Stomach (tissue), 9 donors: ENCODE data around the gene STEAP2. TPM values are rescaled to one million over a fixed set of nuclear protein-coding genes. Genes with fewer than 3 reads are reported as not detected.

Source experiments
- DNase-seq, 2 donors: peaks; one replicate each; pipeline versions ENCODE4 v3.0.0 to v3.0.0-alpha.2; 2013 to 2019
- H3K27ac ChIP-seq, 5 donors: fragments of 200-600 bp in 4 of 5; sonication (generic) in 4 of 5; one replicate each; pipeline ENCODE4 v1.5.1; 2013 to 2019; ENCODE audit warnings: mild to moderate bottlenecking in 1 of 5, moderate library complexity in 1 of 5
- H3K27me3 ChIP-seq, 3 donors: fragments of 200-600 bp; sonication (generic); one replicate each; pipeline ENCODE4 v1.5.1; 2017 to 2019; ENCODE audit warnings: mixed run types in 1 of 3
- H3K36me3 ChIP-seq, 4 donors: fragments of 200-600 bp; sonication (generic); 1 replicate in 3 of 4; 2 replicates in 1 of 4; pipeline ENCODE4 v1.5.1; 2016 to 2019
- H3K4me1 ChIP-seq, 4 donors: fragments of 200-600 bp; sonication (generic); one replicate each; pipeline ENCODE4 v1.5.1; 2016 to 2019
- H3K4me3 ChIP-seq, 4 donors: fragments of 200-600 bp; sonication (generic) in 3 of 4; one replicate each; pipeline ENCODE4 v1.5.1; 2016 to 2019; ENCODE audit warnings: mild to moderate bottlenecking in 1 of 4
- H3K9me3 ChIP-seq, 4 donors: fragments of 200-600 bp; sonication (generic); one replicate each; pipeline ENCODE4 v1.5.1; 2016 to 2019
- CTCF ChIP-seq, 7 experiments: fragments of 450-650 bp in 4 of 7; fragments of 200-600 bp in 3 of 7; sonication (generic) in 3 of 7; IDR thresholded peaks; one replicate each; pipeline ENCODE4 v1.5.1; 2016 to 2019; ENCODE audit warnings: antibody characterized with exemption in 7 of 7, control low read depth in 2 of 7, mild to moderate bottlenecking in 1 of 7
- EP300 ChIP-seq: sonication (generic); formaldehyde crosslinking; IDR thresholded peaks from one replicate; pipeline ENCODE4 v1.6.1; 2017; ENCODE audit warnings: antibody characterized with exemption
- POLR2A ChIP-seq, 4 donors: fragments of 450-650 bp; IDR thresholded peaks; one replicate each; pipeline ENCODE4 v1.6.1; 2016; ENCODE audit warnings: antibody characterized with exemption in 4 of 4, control low read depth in 2 of 4, mild to moderate bottlenecking in 1 of 4, moderate library complexity in 1 of 4
- POLR2AphosphoS5 ChIP-seq, 3 donors: sonication (generic); formaldehyde crosslinking; IDR thresholded peaks; one replicate each; pipeline ENCODE4 v1.6.1; 2016; ENCODE audit warnings: antibody characterized with exemption in 3 of 3
- WGBS, 5 donors: extraction: QIAGEN DNeasy Blood & Tissue Kit in 3 of 5; methylation state at CpG; one replicate each; pipeline versions ENCODE4 v1.1.5 to v1.1.7; 2013 to 2018; 5-methylcytosine and 5-hydroxymethylcytosine counted together
- intact Hi-C: fragments of 100-400 bp; cut with DNase I; formaldehyde crosslinking; loops from one replicate; pipeline ENCODE4 v1.15.1; 2023; ENCODE audit warnings: low total_unique reads
- polyA plus RNA-seq, 3 donors: library from polyadenylated mRNA; stranded (reverse); fragments of 200-250 nt; gene quantifications; one replicate each; pipeline ENCODE4 v1.2.3, GENCODE V29; 2013
- small RNA-seq, 4 donors: library from RNA; depleted of rRNA; stranded (forward); fragments of <200 nt; gene quantifications; one replicate each; pipeline ENCODE3, GENCODE V24; 2016
- total RNA-seq, 5 donors: library from RNA; depleted of rRNA; stranded (reverse); fragments of >200 nt; gene quantifications; one replicate each; pipeline versions ENCODE4 v1.1.0 to v1.2.3, GENCODE V29; 2014 to 2016
- donor health status: healthy with polysubstance abuse.
- donor health status: Bipolar disorder and iron deficiency.
- donor health status: healthy.

Gene STEAP2
- total and polyA plus RNA-seq, 8 donors = 0.92 to 52.7 (median 8.9) TPM

- Histone ChIP-seq H3K4me3 (no peak overlapping the region), H3K27ac (no peak overlapping the region), H3K4me1 (no peaks in the 10 kb centered on the region), H3K27me3 (no peaks in the 10 kb centered on the region), H3K36me3 (peaks cover 0 to 14% (median 12%) of the 10 kb centered on the region in 4 donors), H3K9me3 (no peaks in the 10 kb centered on the region)
- no peak for DNase-seq
- WGBS, 5 donors = 59 to 69% (median 63%) methylated on average over 5 of the region's 5 CpGs
- intact Hi-C loops = no loop called here
- TF ChIP-seq CTCF (IDR thresholded peaks at IDR 0.05) (no peak), POLR2AphosphoS5 (IDR thresholded peaks at IDR 0.05) (no peak), EP300 (no peak), POLR2A (IDR thresholded peaks at IDR 0.05) (no peak)
Measured at GRCh38 chr7:90276033-90276728, 64.6 kb downstream of the STEAP2 start.

Small RNAs within 50 kb of the gene (small RNA-seq; reads per million reads assigned to genes)
- 0 reads per million in 4 donors for gene RF00019

Other genes with a start within 250 kb of the STEAP2 start
- 1 to 10 TPM in 4 of 5 donors, not detected in 1; 1.8 to 8.8 (median 3.9) TPM for gene STEAP1, start 57.3 kb upstream of the STEAP2 start, total RNA-seq
- 1 to 10 TPM; 2.0 to 9.2 (median 5.2) TPM for gene STEAP1, start 57.3 kb upstream of the STEAP2 start, polyA plus RNA-seq
- 10 to 100 TPM in 3 of 5 donors, 1 to 10 TPM in 1, under 1 TPM in 1; 0.87 to 22.0 (median 14.3) TPM for gene CFAP69, start 33.4 kb downstream of the STEAP2 start, total RNA-seq
- 1 to 10 TPM; 2.2 to 6.0 (median 5.1) TPM for gene CFAP69, start 33.4 kb downstream of the STEAP2 start, polyA plus RNA-seq
- not detected for gene FAM237B, start 109.6 kb downstream of the STEAP2 start, total RNA-seq
- gene FAM237B, start 109.6 kb downstream of the STEAP2 start, polyA plus RNA-seq = not detected
- gene GTPBP10, start 135.0 kb downstream of the STEAP2 start, total RNA-seq = 10 to 100 TPM in 2 of 5 donors, 1 to 10 TPM in 2, under 1 TPM in 1; 0.58 to 73.0 (median 7.8) TPM
- 10 to 100 TPM in 1 of 3 donors, 1 to 10 TPM in 2; 9.0 to 17.3 (median 9.2) TPM for gene GTPBP10, start 135.0 kb downstream of the STEAP2 start, polyA plus RNA-seq
- 10 to 100 TPM in 3 of 5 donors, 1 to 10 TPM in 2; 8.1 to 26.6 (median 24.3) TPM for gene CLDN12, start 191.7 kb downstream of the STEAP2 start, total RNA-seq
- 10 to 100 TPM in 2 of 3 donors, 1 to 10 TPM in 1; 6.1 to 13.8 (median 12.8) TPM for gene CLDN12, start 191.7 kb downstream of the STEAP2 start, polyA plus RNA-seq